Right atrium auricular region (tissue), 2 donors: Measurements from ENCODE around the gene DUS1L. TPM values are rescaled to one million over a fixed set of nuclear protein-coding genes. Genes with fewer than 3 reads are reported as not detected.

Experiments used
- DNase-seq: peaks from one replicate; pipeline ENCODE4 v3.0.0-alpha.2; 2019; ENCODE audit warnings: low spot score
- H3K27ac ChIP-seq, 2 donors: fragments of 200-600 bp; sonication (generic); 1 replicate in 1 of 2; 2 replicates in 1 of 2; pipeline ENCODE4 v1.5.1; 2016 to 2019
- H3K27me3 ChIP-seq, 2 donors: fragments of 200-600 bp; sonication (generic); one replicate each; pipeline versions ENCODE4 v1.5.1 to v1.6.0; 2017 to 2019
- H3K36me3 ChIP-seq: fragments of 200-600 bp; sonication (generic); one replicate; pipeline ENCODE4 v1.5.1; 2016
- H3K4me1 ChIP-seq, 2 donors: fragments of 200-600 bp; sonication (generic); one replicate each; pipeline versions ENCODE4 v1.5.1 to v1.6.0; 2017 to 2019
- H3K4me3 ChIP-seq, 2 donors: fragments of 200-600 bp; sonication (generic); 1 replicate in 1 of 2; 2 replicates in 1 of 2; pipeline ENCODE4 v1.5.1; 2017 to 2019; ENCODE audit warnings: mild to moderate bottlenecking in 1 of 2, moderate library complexity in 1 of 2
- H3K9me3 ChIP-seq, 2 donors: fragments of 200-600 bp; sonication (generic); one replicate each; pipeline ENCODE4 v1.5.1; 2019
- CTCF ChIP-seq, 2 donors: fragments of 200-600 bp; sonication (generic); IDR thresholded peaks; one replicate each; pipeline ENCODE4 v1.5.1; 2019; ENCODE audit warnings: antibody characterized with exemption in 2 of 2
- total RNA-seq, 2 donors: library from RNA; depleted of rRNA; stranded (reverse); fragments of >200 nt; gene quantifications; one replicate each; pipeline ENCODE4 v1.1.0, GENCODE V29; 2016

Gene DUS1L
- total RNA-seq, 2 donors from 2014 or later, result 33.3 to 45.7 TPM

- no peak for TF ChIP-seq CTCF (IDR thresholded peaks at IDR 0.05)
- no peak overlapping the region for H3K4me3 ChIP-seq
- H3K36me3 ChIP-seq, result peaks cover 72% of the 10 kb centered on the region
- H3K4me1 ChIP-seq, result no peaks in the 10 kb centered on the region
- no peak for DNase-seq
- H3K27me3 ChIP-seq, result no peaks in the 10 kb centered on the region
- no peak overlapping the region for H3K27ac ChIP-seq
- no peaks in the 10 kb centered on the region for H3K9me3 ChIP-seq
Measured at GRCh38 chr17:82081546-82081945, 15.9 kb upstream of the DUS1L start.

DNA sequence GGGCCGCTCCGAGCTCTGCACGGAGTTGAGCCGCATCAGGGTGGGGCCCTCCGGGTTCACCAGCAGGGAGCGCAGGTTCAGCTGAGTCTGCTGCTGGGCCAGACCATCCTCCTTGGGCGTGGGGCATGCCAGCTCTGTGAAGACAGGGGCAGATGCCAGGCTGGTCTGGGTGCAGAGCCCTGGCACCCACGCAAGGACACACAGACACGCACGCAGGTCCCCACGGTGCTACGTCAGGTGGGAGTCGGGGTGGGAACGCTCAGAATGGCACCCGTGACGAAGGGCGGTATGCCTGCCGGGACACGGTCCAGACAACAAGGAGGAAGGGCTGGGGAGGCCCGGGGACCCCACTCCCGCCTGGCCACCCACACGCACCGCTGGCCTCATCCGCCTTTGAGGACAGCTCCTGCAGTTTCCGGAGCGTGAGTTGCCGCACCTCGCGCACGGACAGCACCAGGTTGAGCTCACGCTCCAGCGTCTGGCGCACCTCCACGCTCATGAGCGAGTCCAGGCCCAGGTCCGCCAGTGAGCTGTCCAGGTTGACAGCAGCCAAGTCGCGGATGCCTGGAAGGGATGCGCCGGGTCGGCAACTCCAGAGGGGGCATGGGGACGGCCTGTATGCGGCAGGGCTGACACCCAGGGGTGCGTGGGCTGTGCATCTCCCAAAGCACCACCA lies 15.3 kb upstream of the DUS1L start:
- Histone ChIP-seq H3K4me3 (no peak overlapping the region), H3K4me1 (no peaks in the 10 kb centered on the region), H3K27ac (no peak overlapping the region), H3K9me3 (no peaks in the 10 kb centered on the region), H3K36me3 (peaks cover 66% of the 10 kb centered on the region), H3K27me3 (no peaks in the 10 kb centered on the region)
- TF ChIP-seq CTCF (IDR thresholded peaks at IDR 0.05), result no peak
- no peak for DNase-seq

DNA sequence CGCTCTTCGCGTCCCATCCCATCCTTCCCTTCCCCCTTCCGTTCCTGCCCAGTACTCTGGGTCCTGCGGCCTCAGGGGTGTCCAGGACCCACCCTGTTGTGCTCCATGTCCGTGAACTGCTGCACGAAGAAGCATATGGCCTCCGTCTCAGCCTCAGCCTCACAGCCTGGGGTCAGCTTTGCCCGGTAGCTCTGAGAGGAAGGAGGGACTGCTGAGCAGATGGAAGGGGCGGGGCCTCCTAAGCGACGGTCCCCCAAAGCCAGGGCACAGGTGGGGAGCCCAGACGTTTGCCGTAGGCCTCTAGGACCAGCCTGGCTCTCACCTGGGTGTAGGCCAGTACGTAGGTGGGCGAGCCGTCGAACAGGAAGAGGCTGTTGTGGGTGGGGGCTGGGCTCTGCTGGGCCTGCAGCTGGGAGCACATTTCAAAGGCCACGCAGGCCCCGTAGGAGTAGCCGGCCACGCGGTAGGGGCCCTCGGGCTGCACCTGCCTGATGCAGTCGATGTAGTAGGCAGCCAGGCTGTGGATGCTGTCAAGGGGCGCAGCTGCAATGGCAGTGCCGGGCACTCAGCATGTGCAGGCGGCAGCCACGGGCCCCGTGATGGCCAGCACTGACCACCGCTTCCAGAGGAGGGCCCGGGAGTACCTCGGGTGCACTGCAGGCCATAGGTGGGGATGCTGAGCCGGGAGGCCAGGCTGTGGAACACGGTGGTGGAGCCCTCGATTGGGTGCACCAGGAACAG lies 14.6 kb upstream of the DUS1L start:
- no peak overlapping the region for H3K27ac ChIP-seq
- no peak for DNase-seq

DNA sequence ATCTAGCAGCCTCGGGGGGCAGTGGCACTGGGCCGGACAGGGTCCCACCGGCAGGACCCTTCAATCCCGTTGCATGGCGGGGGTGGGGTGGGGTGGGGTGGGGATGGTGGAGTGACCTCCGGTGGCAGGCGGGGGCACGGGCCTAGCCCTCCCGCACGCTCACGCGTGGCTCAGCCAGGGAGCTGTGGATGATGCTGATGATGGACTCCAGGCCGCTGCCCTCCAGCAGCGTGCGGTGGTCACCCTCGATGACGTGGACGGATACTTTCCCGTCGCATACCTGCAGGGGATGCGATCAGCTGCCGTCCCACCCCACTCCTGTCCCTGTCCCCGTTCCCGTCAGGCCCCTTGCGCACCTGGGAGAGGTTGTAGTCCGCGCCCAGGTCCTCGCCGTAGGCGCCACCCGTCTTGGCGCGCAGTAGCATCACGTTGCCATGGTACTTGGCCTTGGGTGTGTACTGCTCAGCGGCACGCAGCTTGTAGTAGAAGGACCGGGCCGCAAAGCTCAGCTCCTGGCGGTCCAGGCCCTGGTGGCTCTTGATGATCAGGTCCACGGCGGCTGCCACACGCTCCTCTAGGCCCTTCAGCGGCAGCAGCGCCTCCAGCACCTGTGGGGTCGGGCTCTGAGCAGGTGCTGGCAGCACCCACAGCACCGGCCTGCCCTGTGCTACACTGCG lies 13.5 kb upstream of the DUS1L start:
- no peak for DNase-seq
- Histone ChIP-seq H3K4me1 (no peaks in the 10 kb centered on the region), H3K36me3 (peaks cover 48% of the 10 kb centered on the region), H3K27ac (no peak overlapping the region), H3K4me3 (no peak overlapping the region), H3K27me3 (no peaks in the 10 kb centered on the region), H3K9me3 (no peaks in the 10 kb centered on the region)
- no peak for TF ChIP-seq CTCF (IDR thresholded peaks at IDR 0.05)

More for the DNA sequence above, 14.6 kb upstream of the DUS1L start:
- Histone ChIP-seq H3K9me3 (no peaks in the 10 kb centered on the region), H3K36me3 (peaks cover 59% of the 10 kb centered on the region), H3K4me1 (no peaks in the 10 kb centered on the region), H3K4me3 (no peak overlapping the region), H3K27me3 (no peaks in the 10 kb centered on the region)
- TF ChIP-seq CTCF (IDR thresholded peaks at IDR 0.05), result no peak

GRCh38 chr17:82078433-82078832 lies 12.8 kb upstream of the DUS1L start:
- H3K27me3 ChIP-seq, result no peaks in the 10 kb centered on the region
- H3K36me3 ChIP-seq, result peaks cover 41% of the 10 kb centered on the region
- no peak for DNase-seq
- H3K4me3 ChIP-seq, result no peak overlapping the region
- no peak overlapping the region for H3K27ac ChIP-seq
- no peaks in the 10 kb centered on the region for H3K9me3 ChIP-seq
- no peaks in the 10 kb centered on the region for H3K4me1 ChIP-seq
- TF ChIP-seq CTCF (IDR thresholded peaks at IDR 0.05), result no peak
